Brain microvascular endothelial cell (primary cell): ENCODE measurements around the gene COL16A1.
A peak's percentile ranks its signal among the peaks of the same experiment; 100 is the strongest.

Experiments used
- DNase-seq: peaks from one replicate; pipeline ENCODE4 v3.0.0-alpha.2; 2020
- H3K27ac ChIP-seq: fragments of 250-450 bp; sonication (Bioruptor Pico); 2 replicates; pipeline ENCODE4 v1.5.1; 2020; ENCODE audit warnings: mild to moderate bottlenecking, moderate library complexity
- H3K27me3 ChIP-seq: fragments of 250-450 bp; sonication (Bioruptor Pico); replicated peaks from 2 replicates; pipeline ENCODE4 v1.5.1; 2020; ENCODE audit warnings: mild to moderate bottlenecking
- H3K36me3 ChIP-seq: fragments of 250-450 bp; sonication (Bioruptor Pico); replicated peaks from 2 replicates; pipeline ENCODE4 v1.5.1; 2020; ENCODE audit warnings: mild to moderate bottlenecking
- H3K4me3 ChIP-seq: 2 replicates; pipeline ENCODE4 v1.5.1; 2011; ENCODE audit warnings: low read depth, mild to moderate bottlenecking, control low read depth, low read length, moderate library complexity
- in situ Hi-C: cut with HindIII; loops from 2 replicates; pipeline ENCODE4 v1.10.0; 2017; ENCODE audit warnings: low sequenced_read_pairs, low pct_ligation_motif_present
- TF ChIP-seq, protein P1 (sequence below): IDR thresholded peaks from 2 replicates; pipeline ENCODE4 v1.5.1; 2011; ENCODE audit warnings: low read depth, mild to moderate bottlenecking, moderate library complexity, low read length, control low read depth, inconsistent platforms; ENCODE audit errors: missing control alignments

Gene COL16A1

GRCh38 chr1:31621498-31621820 is 82.4 kb downstream of the COL16A1 start:
- H3K4me3 ChIP-seq = no peak overlapping the region
- DNase-seq = no peak
- in situ Hi-C loops = no loop called here
- H3K27me3 ChIP-seq = peaks cover 3% of the 10 kb centered on the region
- TF ChIP-seq, protein P1, sequence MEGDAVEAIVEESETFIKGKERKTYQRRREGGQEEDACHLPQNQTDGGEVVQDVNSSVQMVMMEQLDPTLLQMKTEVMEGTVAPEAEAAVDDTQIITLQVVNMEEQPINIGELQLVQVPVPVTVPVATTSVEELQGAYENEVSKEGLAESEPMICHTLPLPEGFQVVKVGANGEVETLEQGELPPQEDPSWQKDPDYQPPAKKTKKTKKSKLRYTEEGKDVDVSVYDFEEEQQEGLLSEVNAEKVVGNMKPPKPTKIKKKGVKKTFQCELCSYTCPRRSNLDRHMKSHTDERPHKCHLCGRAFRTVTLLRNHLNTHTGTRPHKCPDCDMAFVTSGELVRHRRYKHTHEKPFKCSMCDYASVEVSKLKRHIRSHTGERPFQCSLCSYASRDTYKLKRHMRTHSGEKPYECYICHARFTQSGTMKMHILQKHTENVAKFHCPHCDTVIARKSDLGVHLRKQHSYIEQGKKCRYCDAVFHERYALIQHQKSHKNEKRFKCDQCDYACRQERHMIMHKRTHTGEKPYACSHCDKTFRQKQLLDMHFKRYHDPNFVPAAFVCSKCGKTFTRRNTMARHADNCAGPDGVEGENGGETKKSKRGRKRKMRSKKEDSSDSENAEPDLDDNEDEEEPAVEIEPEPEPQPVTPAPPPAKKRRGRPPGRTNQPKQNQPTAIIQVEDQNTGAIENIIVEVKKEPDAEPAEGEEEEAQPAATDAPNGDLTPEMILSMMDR = no peak
- no peaks in the 10 kb centered on the region for H3K36me3 ChIP-seq
- H3K27ac ChIP-seq = no peak overlapping the region

GRCh38 chr1:31620631-31621497 is 83.0 kb downstream of the COL16A1 start:
- no peak overlapping the region for H3K27ac ChIP-seq
- H3K36me3 ChIP-seq = no peaks in the 10 kb centered on the region
- H3K27me3 ChIP-seq = peaks cover 3% of the 10 kb centered on the region
- H3K4me3 ChIP-seq = no peak overlapping the region
- in situ Hi-C loops = no loop called here
- DNase-seq = no peak
- TF ChIP-seq, protein P1 = no peak

DNA sequence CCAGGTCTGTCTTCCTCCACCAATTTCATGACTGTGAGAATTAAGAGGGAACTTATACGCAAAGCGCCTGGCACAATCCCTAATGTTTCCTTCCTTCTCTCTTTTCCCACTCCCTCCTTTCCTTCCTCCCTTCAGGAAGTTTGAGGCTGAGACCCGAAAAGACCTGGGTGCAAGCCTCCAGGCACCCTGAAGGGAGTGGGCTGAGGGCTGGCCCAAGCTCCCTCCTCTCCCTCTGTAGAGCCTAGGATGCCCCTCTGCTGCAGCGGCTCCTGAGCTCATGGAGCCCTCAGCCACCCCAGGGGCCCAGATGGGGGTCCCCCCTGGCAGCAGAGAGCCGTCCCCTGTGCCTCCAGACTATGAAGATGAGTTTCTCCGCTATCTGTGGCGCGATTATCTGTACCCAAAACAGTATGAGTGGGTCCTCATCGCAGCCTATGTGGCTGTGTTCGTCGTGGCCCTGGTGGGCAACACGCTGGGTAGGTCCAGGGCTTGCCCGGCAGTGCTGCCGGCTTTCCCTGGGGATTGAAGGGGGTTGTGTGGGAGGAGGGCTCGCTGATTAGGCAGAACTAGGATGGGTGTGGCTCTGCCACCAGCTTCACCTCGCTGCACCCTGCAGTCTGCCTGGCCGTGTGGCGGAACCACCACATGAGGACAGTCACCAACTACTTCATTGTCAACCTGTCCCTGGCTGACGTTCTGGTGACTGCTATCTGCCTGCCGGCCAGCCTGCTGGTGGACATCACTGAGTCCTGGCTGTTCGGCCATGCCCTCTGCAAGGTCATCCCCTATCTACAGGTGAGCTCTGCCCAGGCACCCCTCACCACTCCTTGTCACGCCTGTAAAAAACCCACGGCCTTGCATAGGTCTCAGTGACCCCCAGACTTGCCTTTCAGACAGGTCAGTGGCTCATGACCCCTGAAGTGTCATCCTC is 84.6 kb downstream of the COL16A1 start:
- no peak overlapping the region for H3K27ac ChIP-seq
- in situ Hi-C loops = no loop called here

GRCh38 chr1:31617916-31618746 is 85.7 kb downstream of the COL16A1 start:
- peak overlapping the region; percentile 54 for H3K4me3 ChIP-seq
- no peak for DNase-seq
- no peak overlapping the region for H3K27ac ChIP-seq
- in situ Hi-C loops = no loop called here
- H3K27me3 ChIP-seq = peaks cover 3% of the 10 kb centered on the region
- TF ChIP-seq, protein P1 = peak; percentile 84
- H3K36me3 ChIP-seq = no peaks in the 10 kb centered on the region

More for the DNA sequence above, 84.6 kb downstream of the COL16A1 start:
- TF ChIP-seq, protein P1 = no peak
- DNase-seq = no peak
- Histone ChIP-seq H3K36me3 (no peaks in the 10 kb centered on the region), H3K27me3 (peaks cover 3% of the 10 kb centered on the region), H3K4me3 (no peak overlapping the region)

DNA sequence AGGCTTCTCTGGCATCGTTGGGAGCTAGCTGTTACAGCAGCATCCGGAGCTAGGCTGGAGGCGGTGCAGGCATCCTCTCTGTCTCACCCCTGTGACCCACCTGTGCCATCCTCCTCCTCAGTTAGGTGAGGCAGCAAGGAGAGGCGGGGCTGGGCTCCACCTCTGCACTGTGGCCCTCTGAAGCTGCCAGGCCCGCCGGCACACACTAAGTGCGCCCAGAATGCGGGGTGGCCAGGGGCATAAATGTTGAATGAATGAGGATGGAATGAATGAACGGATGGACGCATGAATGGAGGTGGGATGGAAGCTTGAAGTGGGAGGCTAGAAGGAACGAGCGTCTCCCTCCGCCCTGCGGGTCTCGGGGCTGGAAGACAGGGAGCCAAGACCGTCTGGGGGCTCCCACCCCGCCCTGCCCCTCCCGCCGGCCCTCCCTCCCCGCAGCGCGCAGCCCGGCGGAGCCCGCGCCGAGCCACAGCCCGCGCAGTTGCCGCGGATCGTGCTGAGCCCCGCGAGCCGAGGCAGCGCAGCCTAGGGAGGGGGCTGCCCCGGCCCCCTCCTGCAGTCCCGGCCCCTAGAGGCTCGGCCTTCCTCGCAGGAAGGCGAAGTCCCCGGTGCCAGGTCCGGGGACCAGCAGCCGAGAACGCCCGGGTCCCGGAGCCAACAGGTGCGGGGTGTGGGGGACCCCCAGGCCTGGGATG is 86.5 kb downstream of the COL16A1 start, which contains the start of gene HCRTR1:
TSS of gene HCRTR1 (plus strand) at position 472 of the 698 bp plus-strand sequence. CDS start 1,504 bp downstream, outside the sequence.
- in situ Hi-C loops = no loop called here
- no peak within 1 kb of the TSS for H3K27ac ChIP-seq
- H3K27me3 ChIP-seq = peaks cover 3% of the 10 kb centered on the region
- H3K36me3 ChIP-seq = no peaks in the 10 kb centered on the region
- TF ChIP-seq, protein P1 = no peak
- DNase-seq = no peak
- H3K4me3 ChIP-seq = peak within 1 kb of the TSS; percentile 54
